Activated CD8-positive, alpha-beta T cell treated with anti-CD3 and anti-CD28 coated beads for 36 hours (primary cell): ENCODE results near the gene TSPAN5. TPM values are rescaled to one million over a fixed set of nuclear protein-coding genes. Genes with fewer than 3 reads are reported as not detected.

ENCODE experiments used
- ATAC-seq: fragments of 200-7000 bp; cut with Tn5 transposase; one replicate; pipeline ENCODE4 v1.10.0; 2021; ENCODE audit warnings: mild to moderate bottlenecking, moderate library complexity
- CTCF ChIA-PET: fragments of 350-600 bp; sonication (Branson Sonifier 250); formaldehyde crosslinking; loops from one replicate; lab custom pipeline; 2021; ENCODE audit warnings: antibody characterized with exemption; lab: Charles Lee
- POLR2A ChIA-PET: fragments of 350-600 bp; sonication (Branson Sonifier 250); formaldehyde crosslinking; loops from one replicate; lab custom pipeline; 2021; ENCODE audit warnings: antibody characterized with exemption; lab: Charles Lee
- DNase-seq: peaks from one replicate; pipeline ENCODE4 v3.0.0-alpha.2; 2020
- H3K27ac Mint-ChIP-seq: one replicate; pipeline ENCODE4 v1.8.0; 2021; ENCODE audit warnings: mild to moderate bottlenecking, mixed read lengths
- H3K27me3 Mint-ChIP-seq: one replicate; pipeline ENCODE4 v1.8.0; 2021; ENCODE audit warnings: mixed read lengths
- H3K36me3 Mint-ChIP-seq: one replicate; pipeline ENCODE4 v1.8.0; 2021; ENCODE audit warnings: low read depth, mixed read lengths
- H3K4me1 Mint-ChIP-seq: one replicate; pipeline ENCODE4 v1.8.0; 2021; ENCODE audit warnings: low read depth, mixed read lengths
- H3K4me3 Mint-ChIP-seq: one replicate; pipeline ENCODE4 v1.8.0; 2021; ENCODE audit warnings: mild to moderate bottlenecking, moderate library complexity, mixed read lengths
- H3K9me3 Mint-ChIP-seq: one replicate; pipeline ENCODE4 v1.8.0; 2021; ENCODE audit warnings: mixed read lengths
- CTCF ChIP-seq: fragments of 200-600 bp; IDR thresholded peaks from one replicate; pipeline ENCODE4 v1.8.0; 2022; ENCODE audit warnings: antibody characterized with exemption, mild to moderate bottlenecking
- intact Hi-C: fragments of 100-400 bp; cut with micrococcal nuclease; formaldehyde crosslinking; loops from one replicate; pipeline ENCODE4 v1.10.0; 2022
- total RNA-seq, 2 experiments: library from RNA; stranded (reverse); gene quantifications; one replicate each; pipeline ENCODE4 v1.2.3, GENCODE V29; 2021

Gene TSPAN5
- total RNA-seq, 2 experiments from 2014 or later = 18.5 to 21.9 TPM

GRCh38 chr4:98421111-98421510, 237.3 kb downstream of the TSPAN5 start:
- no peak for ATAC-seq
- no peak for DNase-seq
- no peak overlapping the region for H3K4me3 Mint-ChIP-seq
- H3K4me1 Mint-ChIP-seq = peaks cover 12% of the 10 kb centered on the region
- intact Hi-C loops = no loop called here
- peaks cover 6% of the 10 kb centered on the region for H3K9me3 Mint-ChIP-seq
- no peak overlapping the region for H3K27ac Mint-ChIP-seq
- POLR2A ChIA-PET = no interaction called here
- CTCF ChIA-PET = no interaction called here
- H3K36me3 Mint-ChIP-seq = peaks cover 59% of the 10 kb centered on the region
- no peaks in the 10 kb centered on the region for H3K27me3 Mint-ChIP-seq
- TF ChIP-seq CTCF = no peak
